ENCODE results near the gene TPO.
A peak's percentile ranks its signal among the peaks of the same experiment; 100 is the strongest.

TPO gene

GRCh38 chr2:1451422-1451821, 38.2 kb downstream of the TPO start:
- DNase-seq = no peak

DNA sequence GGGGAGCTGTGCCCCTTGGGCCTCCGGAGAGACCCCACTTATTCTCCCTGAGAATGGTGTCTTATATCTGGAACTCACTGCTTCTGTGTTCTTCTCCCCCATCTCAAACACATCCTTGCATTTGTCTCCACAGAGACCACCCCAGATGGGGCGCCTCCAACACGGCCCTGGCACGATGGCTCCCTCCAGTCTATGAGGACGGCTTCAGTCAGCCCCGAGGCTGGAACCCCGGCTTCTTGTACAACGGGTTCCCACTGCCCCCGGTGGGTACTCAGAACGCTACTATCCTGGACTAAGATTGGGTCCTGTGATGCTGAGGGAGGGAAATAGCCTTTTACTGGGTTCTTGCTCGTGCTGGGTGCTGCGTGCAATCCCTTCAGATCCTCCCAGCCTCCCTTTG, 40.3 kb downstream of the TPO start:
- no peak for DNase-seq

DNA sequence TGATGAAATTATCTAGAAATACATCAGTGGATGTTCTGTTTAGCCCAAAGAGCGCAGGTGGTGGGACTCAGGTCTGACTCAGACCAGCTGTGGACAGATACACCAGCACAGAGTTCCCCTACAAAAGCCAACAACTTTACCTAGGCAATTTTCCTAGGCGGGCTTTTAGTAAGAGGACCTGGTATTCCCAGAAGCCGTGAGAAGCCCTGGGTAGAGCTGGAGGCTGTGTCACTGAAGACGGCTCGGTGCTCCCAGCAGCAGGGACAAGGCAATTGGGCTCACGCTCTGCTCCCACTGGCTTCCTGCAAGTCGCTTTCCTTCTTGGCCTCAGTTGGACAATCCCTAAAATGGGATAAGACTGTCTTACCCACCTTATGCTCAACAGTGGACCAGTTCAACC, 41.1 kb downstream of the TPO start:
- DNase-seq = no peak

- DNase-seq = peak; percentile 30
Measured at GRCh38 chr2:1455466-1455865, 42.2 kb downstream of the TPO start.

GRCh38 chr2:1458432-1458831, 45.2 kb downstream of the TPO start:
- no peak for DNase-seq

- no peak for DNase-seq
Measured at GRCh38 chr2:1459727-1460126, 46.5 kb downstream of the TPO start.

DNA sequence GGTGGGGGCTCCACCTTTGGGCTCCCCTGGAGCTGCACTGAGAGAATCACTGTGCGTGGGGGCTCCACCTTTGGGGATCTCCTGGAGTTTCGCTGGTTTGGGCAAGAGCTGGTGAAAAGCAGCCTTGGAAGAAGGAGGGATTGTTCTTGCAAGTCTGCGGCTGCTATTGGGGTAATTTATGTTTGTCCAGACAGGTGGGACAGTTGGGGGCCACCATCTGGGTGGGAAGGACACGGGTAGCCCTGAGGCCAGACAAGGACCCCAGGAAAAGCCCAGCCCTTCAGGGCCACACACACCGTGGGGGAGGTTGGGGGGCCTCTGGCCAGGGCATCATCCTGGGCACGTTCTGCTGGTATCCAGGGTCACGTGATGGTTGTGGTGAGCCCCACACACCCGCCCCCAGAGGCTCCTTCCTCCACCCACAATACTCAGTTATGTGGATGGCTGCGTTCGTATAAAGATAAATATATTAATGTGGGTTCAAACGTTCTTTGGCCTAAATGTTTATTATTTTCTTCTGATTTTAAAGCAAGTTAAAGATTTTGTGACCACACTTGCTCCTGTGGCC, 47.7 kb downstream of the TPO start:
- no peak for DNase-seq

DNA sequence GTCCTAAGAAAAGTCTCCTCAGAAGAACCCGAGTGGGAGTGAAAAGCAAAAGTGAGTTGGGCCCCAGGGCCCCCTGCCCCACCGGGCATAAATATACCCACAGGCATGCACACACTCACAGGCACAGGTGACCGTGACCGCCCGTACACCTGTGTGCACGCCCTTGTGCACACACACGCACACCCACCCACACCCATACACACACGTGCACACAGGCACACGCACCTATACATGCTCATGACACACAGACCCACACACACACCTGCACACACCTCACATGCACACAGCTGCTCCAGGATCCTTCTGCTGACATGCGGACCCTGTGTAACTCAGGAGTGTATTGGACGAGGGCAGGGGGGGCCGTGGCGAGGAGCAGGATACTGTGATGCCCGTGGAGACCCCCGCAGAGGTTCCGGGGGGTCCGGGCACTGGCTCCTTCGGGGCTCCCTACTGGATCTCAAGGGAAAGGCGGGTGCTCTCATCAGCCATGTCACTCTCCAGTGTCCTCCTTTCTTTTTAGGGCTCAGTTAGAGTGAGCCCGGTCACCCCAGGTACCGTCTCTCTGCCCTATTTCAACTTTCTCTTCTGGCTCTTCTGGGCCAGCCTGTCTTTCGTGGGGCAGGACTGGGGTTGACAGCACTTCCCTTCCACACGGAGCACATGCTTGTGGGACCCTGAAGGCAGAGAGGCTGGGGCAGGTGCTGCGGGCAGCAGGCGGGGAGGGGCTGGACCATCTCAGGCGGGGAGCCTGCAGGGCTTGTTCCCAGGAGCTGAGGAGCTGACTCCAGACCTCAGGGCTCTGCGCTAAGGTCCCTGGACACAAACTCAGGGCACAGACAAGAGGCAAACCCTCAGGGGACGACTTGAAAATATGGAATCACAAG, 48.5 kb downstream of the TPO start:
- no peak for DNase-seq

DNA sequence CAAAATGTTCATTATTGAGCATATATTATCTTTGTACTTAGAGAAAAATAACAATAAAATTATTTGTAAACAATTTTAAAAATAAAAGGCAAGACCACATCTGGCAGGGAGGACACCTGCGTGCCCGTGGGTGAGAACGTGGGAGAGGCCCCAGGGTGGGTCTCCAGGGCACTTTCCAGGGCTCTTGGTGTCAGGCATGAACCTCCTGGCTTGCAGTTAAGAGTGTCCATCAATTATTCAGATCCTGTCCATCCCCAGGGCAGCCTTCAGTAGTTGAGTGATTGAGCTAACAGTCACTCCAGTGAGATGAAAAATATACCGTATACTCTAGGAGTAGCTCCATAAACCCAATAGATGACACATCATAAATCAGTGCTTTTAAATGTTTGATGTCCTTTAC, 49.7 kb downstream of the TPO start:
- no peak for DNase-seq

GRCh38 chr2:1472350-1472749, 59.1 kb downstream of the TPO start:
- DNase-seq = no peak

- no peak for DNase-seq
Measured at GRCh38 chr2:1476617-1477195, 63.4 kb downstream of the TPO start.

- DNase-seq = no peak
Measured at GRCh38 chr2:1477196-1478040, 64.2 kb downstream of the TPO start.

DNA sequence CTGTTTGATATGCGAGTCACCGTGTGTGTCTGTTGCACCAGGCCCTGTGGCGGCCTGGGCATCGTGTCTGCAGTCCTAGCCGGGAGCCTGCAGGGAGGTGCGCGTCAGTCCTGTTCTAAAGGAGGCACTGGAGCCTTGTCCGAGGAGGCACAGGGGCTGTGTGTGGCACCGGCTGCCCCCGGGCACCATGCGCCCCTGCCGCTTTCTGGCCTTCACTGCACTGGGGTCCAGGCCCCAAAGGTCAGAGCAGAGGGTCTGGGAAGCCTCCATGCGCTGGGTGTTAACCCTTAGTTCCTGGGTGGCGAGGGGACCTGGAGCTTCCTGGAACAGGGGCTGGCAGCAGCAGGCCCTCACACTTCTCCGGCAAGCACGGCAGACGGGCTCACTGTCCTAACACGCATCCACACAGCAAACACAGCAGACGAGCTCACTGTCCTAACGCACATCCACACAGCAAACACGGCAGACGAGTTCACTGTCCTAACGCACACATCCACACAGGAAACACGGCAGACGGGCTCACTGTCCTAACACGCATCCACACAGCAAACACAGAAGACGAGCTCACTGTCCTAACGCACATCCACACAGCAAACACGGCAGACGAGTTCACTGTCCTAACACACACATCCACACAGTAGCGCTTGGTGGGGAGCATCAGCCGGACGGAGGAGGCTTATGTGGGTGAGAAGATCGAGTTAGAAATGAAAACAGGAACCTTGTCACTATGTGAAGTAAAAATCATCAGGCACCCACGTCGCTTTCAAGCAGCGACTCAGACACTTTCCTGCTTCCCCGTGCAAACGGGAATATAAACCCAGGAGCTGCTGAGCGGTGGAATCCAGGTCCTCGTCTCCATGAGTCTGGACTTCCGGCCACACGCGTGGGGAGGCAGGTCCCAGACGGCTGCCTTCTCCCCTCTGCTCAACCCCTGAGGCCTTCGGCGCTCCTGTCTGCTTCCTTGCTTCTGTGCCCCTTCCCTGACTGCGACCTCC, 65.3 kb downstream of the TPO start:
- no peak for DNase-seq

DNA sequence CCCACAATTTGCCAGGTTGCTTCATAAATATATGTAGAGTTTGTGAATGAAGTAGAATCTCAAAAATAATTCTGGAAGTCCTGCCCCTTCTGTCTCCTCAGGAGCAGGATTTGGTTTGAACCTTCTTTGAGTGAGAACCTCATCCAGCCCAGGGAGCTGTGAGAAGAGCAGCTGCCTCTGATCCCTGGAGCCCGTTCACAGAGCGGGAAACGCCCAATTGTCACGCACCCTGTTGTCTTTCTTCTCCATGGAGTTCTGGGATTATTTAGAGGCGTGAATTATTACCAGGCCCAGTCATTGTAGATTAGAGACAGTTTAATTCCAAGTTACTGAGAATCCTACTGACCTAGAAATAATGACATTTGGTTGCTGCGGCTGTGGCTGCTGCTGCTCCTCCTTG, 66.1 kb downstream of the TPO start:
- DNase-seq = no peak

GRCh38 chr2:1480671-1481076, 67.4 kb downstream of the TPO start:
- no peak for DNase-seq

- no peak for DNase-seq
Measured at GRCh38 chr2:1481406-1482252, 68.4 kb downstream of the TPO start.

GRCh38 chr2:1482253-1482675, 69.0 kb downstream of the TPO start:
- DNase-seq = no peak

DNA sequence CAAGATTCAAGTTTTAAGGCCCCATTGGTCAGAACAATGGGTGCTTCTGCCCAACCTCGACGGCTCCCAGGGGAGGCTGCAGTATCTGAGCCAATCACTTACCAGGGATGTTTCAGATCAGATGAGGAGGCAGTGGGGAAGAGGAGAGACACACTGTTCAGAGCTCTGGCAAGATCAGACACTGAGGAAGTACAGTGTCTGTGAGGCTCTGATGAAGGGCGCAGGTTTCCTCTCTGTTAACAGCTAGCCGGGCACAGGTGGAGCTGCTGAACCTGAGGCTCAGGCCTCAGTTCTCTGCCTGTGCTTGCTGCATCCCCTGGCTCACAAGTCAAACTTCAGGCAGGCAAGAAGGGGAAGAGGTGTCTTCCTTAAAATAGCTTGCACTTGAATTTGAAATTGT, 69.7 kb downstream of the TPO start:
- no peak for DNase-seq

- DNase-seq = no peak
Measured at GRCh38 chr2:1483551-1483950, 70.3 kb downstream of the TPO start.

DNA sequence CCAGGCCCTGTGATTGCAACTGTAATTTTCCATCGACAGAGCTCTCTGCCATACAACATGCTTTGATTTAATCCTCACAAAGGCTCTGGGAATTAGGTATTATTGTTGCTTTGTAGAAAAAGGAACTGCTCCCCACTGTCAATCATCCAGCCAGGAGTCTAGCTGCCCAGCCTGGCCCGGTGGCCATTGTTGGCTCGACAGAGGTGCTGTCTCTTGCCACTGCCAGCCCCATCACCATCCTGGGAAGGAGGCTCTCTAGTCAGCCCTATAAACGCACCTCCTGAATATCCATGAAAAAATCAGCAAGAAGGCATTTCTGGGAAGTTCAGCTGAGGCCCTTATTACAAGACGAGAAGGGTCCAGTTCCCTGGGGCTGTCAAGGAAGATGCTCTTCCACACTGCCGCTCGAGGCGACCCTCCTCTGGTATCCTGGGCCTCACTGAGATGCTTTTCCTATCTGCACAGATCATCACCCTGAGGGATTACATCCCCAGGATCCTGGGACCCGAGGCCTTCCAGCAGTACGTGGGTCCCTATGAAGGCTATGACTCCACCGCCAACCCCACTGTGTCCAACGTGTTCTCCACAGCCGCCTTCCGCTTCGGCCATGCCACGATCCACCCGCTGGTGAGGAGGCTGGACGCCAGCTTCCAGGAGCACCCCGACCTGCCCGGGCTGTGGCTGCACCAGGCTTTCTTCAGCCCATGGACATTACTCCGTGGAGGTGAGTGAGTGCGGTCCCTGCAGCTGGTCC, 71.0 kb downstream of the TPO start:
- no peak for DNase-seq
